HG03439 (cell line): Measurements from ENCODE around the gene PMFBP1.
A peak's percentile ranks its signal among the peaks of the same experiment; 100 is the strongest.
"Not testable (repeated sequence)": the region's sequence is repeated elsewhere in the genome, so short reads cannot be mapped to it uniquely, and the experiment has no call there.

Experiments used
- ATAC-seq: cut with Tn5 transposase; IDR thresholded peaks from one replicate; pipeline ENCODE4 v1.9.1; 2021; ENCODE audit warnings: mild to moderate bottlenecking, moderate library complexity; ENCODE audit not compliant: unreplicated experiment

Gene PMFBP1

GRCh38 chr16:72108353-72109102, 63.4 kb downstream of the PMFBP1 start:
- no peak for ATAC-seq

GRCh38 chr16:72107371-72107770, 64.6 kb downstream of the PMFBP1 start:
- no peak for ATAC-seq

GRCh38 chr16:72105978-72106377, 66.0 kb downstream of the PMFBP1 start:
- ATAC-seq = no peak

GRCh38 chr16:72104905-72105304, 67.0 kb downstream of the PMFBP1 start:
- no peak for ATAC-seq

- no peak for ATAC-seq
Measured at GRCh38 chr16:72101195-72101594, 70.8 kb downstream of the PMFBP1 start.

GRCh38 chr16:72099377-72099818, 72.6 kb downstream of the PMFBP1 start:
- peak; percentile 84 for ATAC-seq

- ATAC-seq = no peak
Measured at GRCh38 chr16:72098936-72099335, 73.0 kb downstream of the PMFBP1 start.

GRCh38 chr16:72094266-72094610, 77.7 kb downstream of the PMFBP1 start:
- ATAC-seq = no peak

GRCh38 chr16:72093448-72094265, 78.3 kb downstream of the PMFBP1 start, which contains the start of the genes DHX38 and TXNL4B:
TSS of gene DHX38 (plus strand) at chr16:72093847. CDS start at chr16:72096158, 2,311 bp downstream.
TSS of gene TXNL4B (minus strand) at chr16:72093620. CDS start at chr16:72090749, 2,871 bp downstream.
- ATAC-seq = peak; percentile 99

- ATAC-seq = no peak
Measured at GRCh38 chr16:72092832-72093447, 79.0 kb downstream of the PMFBP1 start.

GRCh38 chr16:72091217-72091616, 80.7 kb downstream of the PMFBP1 start:
- ATAC-seq = no peak

- ATAC-seq = no peak
Measured at GRCh38 chr16:72085002-72085401, 87.0 kb downstream of the PMFBP1 start.

- ATAC-seq = no peak
Measured at GRCh38 chr16:72084445-72084844, 87.5 kb downstream of the PMFBP1 start.

- ATAC-seq = no peak
Measured at GRCh38 chr16:72083778-72084404, 88.1 kb downstream of the PMFBP1 start.

GRCh38 chr16:72076991-72077706, 94.8 kb downstream of the PMFBP1 start:
- not testable (repeated sequence) for ATAC-seq

- ATAC-seq = not testable (repeated sequence)
Measured at GRCh38 chr16:72075067-72075466, 96.9 kb downstream of the PMFBP1 start.

- no peak for ATAC-seq
Measured at GRCh38 chr16:72073560-72074230, 98.3 kb downstream of the PMFBP1 start.

- ATAC-seq = no peak
Measured at GRCh38 chr16:72072514-72073342, 99.2 kb downstream of the PMFBP1 start.
